ENCODE results near the gene ZC2HC1B.

The ZC2HC1B gene

GRCh38 chr6:143934867-143935266, 70.6 kb downstream of the ZC2HC1B start:
- DNase-seq (ENCODE audit: low spot score), result no peak

GRCh38 chr6:143936347-143936746, 72.1 kb downstream of the ZC2HC1B start:
- no peak for DNase-seq (ENCODE audit: low spot score)

- no peak for DNase-seq (ENCODE audit: low spot score)
These were observed 72.7 kb downstream of the ZC2HC1B start for GRCh38 chr6:143936778-143937667.

GRCh38 chr6:143937668-143937970, 73.3 kb downstream of the ZC2HC1B start:
- DNase-seq (ENCODE audit: low spot score), result no peak

- no peak for DNase-seq (ENCODE audit: low spot score)
These were observed 75.1 kb downstream of the ZC2HC1B start for GRCh38 chr6:143939364-143939763.

- peak; percentile 61 for DNase-seq (ENCODE audit: low spot score)
These were observed 75.8 kb downstream of the ZC2HC1B start for GRCh38 chr6:143940011-143940597.

GRCh38 chr6:143941852-143942627, 77.8 kb downstream of the ZC2HC1B start:
- peak; percentile 43 for DNase-seq (ENCODE audit: low spot score)

- no peak for DNase-seq (ENCODE audit: low spot score)
These were observed 83.9 kb downstream of the ZC2HC1B start for GRCh38 chr6:143948208-143948607.

- DNase-seq (ENCODE audit: low spot score), result no peak
These were observed 85.3 kb downstream of the ZC2HC1B start for GRCh38 chr6:143949535-143949934.

- no peak for DNase-seq (ENCODE audit: low spot score)
These were observed 85.7 kb downstream of the ZC2HC1B start for GRCh38 chr6:143949962-143950361.

GRCh38 chr6:143950875-143951274, 86.6 kb downstream of the ZC2HC1B start:
- DNase-seq (ENCODE audit: low spot score), result no peak

- DNase-seq (ENCODE audit: low spot score), result no peak
These were observed 87.9 kb downstream of the ZC2HC1B start for GRCh38 chr6:143952060-143952778.

GRCh38 chr6:143952947-143953701, 88.8 kb downstream of the ZC2HC1B start:
- no peak for DNase-seq (ENCODE audit: low spot score)

- no peak for DNase-seq (ENCODE audit: low spot score)
These were observed 89.6 kb downstream of the ZC2HC1B start for GRCh38 chr6:143953922-143954321.

- DNase-seq (ENCODE audit: low spot score), result no peak
These were observed 91.7 kb downstream of the ZC2HC1B start for GRCh38 chr6:143955971-143956370.

GRCh38 chr6:143957679-143958274, 93.5 kb downstream of the ZC2HC1B start:
- no peak for DNase-seq (ENCODE audit: low spot score)

GRCh38 chr6:143958839-143959399, 94.6 kb downstream of the ZC2HC1B start:
- no peak for DNase-seq (ENCODE audit: low spot score)

GRCh38 chr6:143959927-143960326, 95.7 kb downstream of the ZC2HC1B start:
- DNase-seq (ENCODE audit: low spot score), result no peak

- DNase-seq (ENCODE audit: low spot score), result no peak
These were observed 96.8 kb downstream of the ZC2HC1B start for GRCh38 chr6:143961066-143961465.
